Rectal smooth muscle tissue (tissue), 1 donor: ENCODE results near the gene BRD1.
"Not testable (repeated sequence)": the region's sequence is repeated elsewhere in the genome, so short reads cannot be mapped to it uniquely, and the experiment has no call there.

ENCODE experiments used
- H3K27ac ChIP-seq: one replicate; pipeline ENCODE4 v1.7.0; 2013; ENCODE audit warnings: low read depth, low read length, inconsistent platforms
- H3K27me3 ChIP-seq: one replicate; pipeline ENCODE4 v1.7.0; 2013; ENCODE audit warnings: low read length; ENCODE audit not compliant: control insufficient read depth, insufficient read depth
- H3K36me3 ChIP-seq: one replicate; pipeline ENCODE4 v1.7.0; 2013; ENCODE audit warnings: low read length; ENCODE audit not compliant: control insufficient read depth, insufficient read depth
- H3K4me1 ChIP-seq: one replicate; pipeline ENCODE4 v1.7.0; 2013; ENCODE audit warnings: low read length; ENCODE audit not compliant: control insufficient read depth, insufficient read depth
- H3K4me3 ChIP-seq: one replicate; pipeline ENCODE4 v1.7.0; 2013; ENCODE audit warnings: low read length
- H3K9ac ChIP-seq: one replicate; pipeline ENCODE4 v1.7.0; 2013; ENCODE audit warnings: low read length

Gene BRD1

DNA sequence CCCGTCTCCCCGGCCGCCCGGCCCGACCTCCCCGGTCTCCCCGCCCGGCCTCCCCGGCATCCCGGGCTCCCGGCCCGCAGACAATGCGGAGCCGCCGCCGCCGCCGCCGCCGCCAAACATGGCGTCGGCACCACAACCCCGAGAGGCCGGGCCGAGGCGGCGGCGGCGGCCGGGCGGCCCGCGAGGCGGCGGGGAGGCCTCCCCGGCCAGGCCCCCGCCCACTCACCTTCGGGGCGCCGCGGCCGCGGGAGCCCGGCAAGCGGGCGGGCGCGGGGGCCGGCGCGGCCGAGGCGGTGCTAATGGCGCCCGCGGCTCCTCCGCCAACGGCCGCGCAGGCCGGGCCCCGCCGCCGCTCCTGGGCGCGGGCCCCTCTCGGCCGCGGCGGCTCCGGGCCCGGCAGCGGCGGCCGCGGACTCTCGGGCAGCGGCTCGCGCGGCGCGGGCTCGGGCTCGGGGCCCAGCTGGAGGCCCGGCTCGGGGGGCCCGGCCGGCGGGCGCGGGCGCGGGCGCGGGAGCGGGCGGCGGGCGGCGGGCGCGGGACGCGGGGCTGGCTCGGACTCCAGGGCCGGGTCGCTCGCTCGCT is 311 bp downstream of the BRD1 start:
- H3K9ac ChIP-seq = no peak overlapping the region
- peak overlapping the region; percentile 89 for H3K27ac ChIP-seq
- peak overlapping the region; percentile 83 for H3K4me3 ChIP-seq
- H3K27me3 ChIP-seq = no peaks in the 10 kb centered on the region
- peaks cover 17% of the 10 kb centered on the region for H3K4me1 ChIP-seq
- peaks cover 15% of the 10 kb centered on the region for H3K36me3 ChIP-seq

DNA sequence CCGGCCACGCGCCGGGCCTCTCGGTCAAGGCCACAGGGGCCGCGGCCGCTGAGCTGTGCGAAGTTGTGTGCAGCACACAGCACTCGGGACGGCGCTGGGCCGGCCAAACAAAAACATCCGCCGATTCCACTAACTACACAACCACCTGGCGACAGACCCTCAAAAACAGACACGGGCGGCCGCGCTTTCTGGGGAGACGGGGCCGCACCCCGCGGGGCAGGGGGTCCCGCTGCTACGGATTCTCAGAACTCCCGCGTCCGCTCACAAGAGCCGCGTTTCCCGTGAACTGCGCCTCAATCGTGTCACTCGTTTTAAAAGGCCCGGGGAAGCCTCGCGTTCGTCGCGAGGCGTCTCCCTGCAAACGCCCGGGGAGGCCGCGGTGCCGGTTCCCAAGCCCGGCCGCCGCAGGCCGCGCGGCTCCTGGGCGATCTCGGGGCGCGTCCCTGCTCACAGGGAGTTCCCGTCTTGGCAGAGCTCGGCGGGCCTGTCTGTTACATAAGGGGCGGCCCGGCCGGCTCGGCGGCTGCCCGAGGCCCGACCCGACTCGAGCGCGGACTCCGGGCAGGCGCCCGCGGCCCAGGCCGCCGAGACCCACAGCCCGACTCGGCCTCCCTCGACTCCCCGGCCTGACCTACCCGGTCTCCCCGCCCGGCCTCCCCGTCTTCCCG is 936 bp downstream of the BRD1 start:
- Histone ChIP-seq H3K27me3 (no peaks in the 10 kb centered on the region), H3K4me1 (peaks cover 17% of the 10 kb centered on the region), H3K27ac (peak overlapping the region; percentile 89), H3K9ac (peak overlapping the region; percentile 53), H3K36me3 (peaks cover 15% of the 10 kb centered on the region), H3K4me3 (peak overlapping the region; percentile 83)

DNA sequence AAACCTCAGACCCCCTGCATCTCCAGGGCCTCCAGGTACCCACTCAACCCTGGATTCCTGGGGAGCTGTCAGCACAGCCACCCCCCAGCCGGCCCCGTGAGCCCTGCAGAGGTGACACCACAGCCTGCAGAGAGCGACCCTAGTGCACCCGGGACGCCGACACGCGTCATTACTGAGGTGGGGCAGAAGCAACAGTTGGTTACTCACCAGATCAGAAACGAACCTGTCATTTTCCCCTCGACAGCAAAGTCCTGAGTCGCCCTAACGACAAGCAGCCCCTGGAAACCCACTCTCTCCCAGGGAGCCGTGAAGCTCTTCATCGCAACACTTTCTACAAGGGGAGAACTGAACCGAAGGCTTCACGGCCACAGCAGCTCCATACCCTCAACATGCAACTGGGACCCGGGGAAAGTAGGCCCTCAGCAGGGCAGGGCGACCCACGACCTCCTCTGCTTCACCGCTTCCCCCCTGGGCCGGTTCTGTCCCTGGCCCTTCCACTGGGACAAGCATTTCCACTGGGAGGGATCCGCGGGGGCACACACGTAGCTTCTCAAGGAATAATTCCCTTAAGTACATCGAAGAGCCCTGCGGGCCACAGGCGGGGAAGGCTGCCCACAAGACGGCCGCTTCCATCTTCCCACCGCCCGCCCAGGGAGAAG is 1.6 kb downstream of the BRD1 start:
- H3K4me1 ChIP-seq = peaks cover 17% of the 10 kb centered on the region

GRCh38 chr22:49825436-49825835 is 2.2 kb downstream of the BRD1 start:
- Histone ChIP-seq H3K4me1 (peaks cover 19% of the 10 kb centered on the region), H3K27me3 (no peaks in the 10 kb centered on the region), H3K27ac (no peak overlapping the region), H3K4me3 (peak overlapping the region; percentile 83), H3K36me3 (peaks cover 18% of the 10 kb centered on the region), H3K9ac (no peak overlapping the region)

More for the DNA sequence above, 1.6 kb downstream of the BRD1 start:
- Histone ChIP-seq H3K4me3 (peak overlapping the region; percentile 83), H3K9ac (peak overlapping the region; percentile 53), H3K27me3 (no peaks in the 10 kb centered on the region), H3K27ac (peak overlapping the region; percentile 89), H3K36me3 (peaks cover 15% of the 10 kb centered on the region)

DNA sequence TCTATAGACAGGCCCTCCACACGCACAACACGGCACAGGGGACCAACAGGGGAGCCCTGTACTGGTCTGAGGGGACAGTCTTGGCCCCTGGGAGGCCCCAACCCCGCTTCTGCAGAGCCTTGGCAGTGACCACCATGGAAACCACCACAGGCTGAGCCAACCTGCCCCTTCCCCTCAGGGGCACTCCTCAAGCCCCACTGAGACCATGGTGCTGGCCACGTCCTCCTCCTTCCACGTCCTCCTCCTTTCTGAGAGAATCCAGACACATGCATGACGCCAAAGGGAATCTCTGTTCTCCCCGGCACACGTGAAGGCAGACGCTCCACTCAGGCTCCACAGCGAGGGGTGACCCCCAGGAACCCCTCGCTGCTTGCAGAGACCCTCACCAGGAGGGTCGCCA is 2.7 kb downstream of the BRD1 start:
- H3K4me1 ChIP-seq = peaks cover 19% of the 10 kb centered on the region
- peaks cover 18% of the 10 kb centered on the region for H3K36me3 ChIP-seq
- H3K9ac ChIP-seq = no peak overlapping the region
- H3K27me3 ChIP-seq = no peaks in the 10 kb centered on the region
- peak overlapping the region; percentile 83 for H3K4me3 ChIP-seq
- H3K27ac ChIP-seq = no peak overlapping the region

DNA sequence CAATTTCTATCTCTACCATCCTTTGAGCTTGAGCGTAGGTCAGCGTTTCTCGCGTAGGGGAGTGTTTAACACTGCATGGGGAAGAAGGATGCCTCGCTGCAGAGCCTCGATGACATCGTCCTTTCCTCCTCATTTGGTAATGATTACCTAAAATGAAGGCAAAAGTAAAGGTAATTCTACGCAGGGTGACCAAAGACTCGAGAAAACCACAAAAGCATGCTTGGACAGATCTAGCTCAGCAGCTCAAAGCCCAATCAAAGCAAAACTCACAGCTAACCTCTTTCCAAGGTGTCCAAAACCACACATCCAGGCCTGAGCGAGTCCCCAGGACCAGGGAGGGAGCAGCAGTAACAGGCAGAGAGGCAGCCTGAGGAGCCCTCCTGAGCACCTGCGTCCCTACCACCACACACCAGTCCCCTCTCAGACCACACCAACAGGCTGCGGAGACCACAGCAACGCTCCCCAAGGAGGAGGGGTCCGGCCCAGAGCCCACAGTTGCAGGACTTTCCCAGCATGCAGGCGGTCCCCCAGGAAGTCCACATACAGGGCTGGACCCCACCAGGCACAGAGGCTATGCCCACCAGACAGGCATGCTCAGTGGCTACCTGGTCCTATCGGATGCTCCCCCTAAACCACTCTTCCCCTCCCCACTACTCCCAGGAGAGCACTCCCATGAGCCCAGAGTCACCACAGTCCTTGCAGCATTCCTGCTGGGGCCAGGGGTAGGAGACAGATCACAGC is 3.3 kb downstream of the BRD1 start:
- peaks cover 19% of the 10 kb centered on the region for H3K4me1 ChIP-seq
- H3K27ac ChIP-seq = no peak overlapping the region
- H3K9ac ChIP-seq = no peak overlapping the region
- no peaks in the 10 kb centered on the region for H3K27me3 ChIP-seq
- H3K4me3 ChIP-seq = peak overlapping the region; percentile 83
- H3K36me3 ChIP-seq = peaks cover 18% of the 10 kb centered on the region

DNA sequence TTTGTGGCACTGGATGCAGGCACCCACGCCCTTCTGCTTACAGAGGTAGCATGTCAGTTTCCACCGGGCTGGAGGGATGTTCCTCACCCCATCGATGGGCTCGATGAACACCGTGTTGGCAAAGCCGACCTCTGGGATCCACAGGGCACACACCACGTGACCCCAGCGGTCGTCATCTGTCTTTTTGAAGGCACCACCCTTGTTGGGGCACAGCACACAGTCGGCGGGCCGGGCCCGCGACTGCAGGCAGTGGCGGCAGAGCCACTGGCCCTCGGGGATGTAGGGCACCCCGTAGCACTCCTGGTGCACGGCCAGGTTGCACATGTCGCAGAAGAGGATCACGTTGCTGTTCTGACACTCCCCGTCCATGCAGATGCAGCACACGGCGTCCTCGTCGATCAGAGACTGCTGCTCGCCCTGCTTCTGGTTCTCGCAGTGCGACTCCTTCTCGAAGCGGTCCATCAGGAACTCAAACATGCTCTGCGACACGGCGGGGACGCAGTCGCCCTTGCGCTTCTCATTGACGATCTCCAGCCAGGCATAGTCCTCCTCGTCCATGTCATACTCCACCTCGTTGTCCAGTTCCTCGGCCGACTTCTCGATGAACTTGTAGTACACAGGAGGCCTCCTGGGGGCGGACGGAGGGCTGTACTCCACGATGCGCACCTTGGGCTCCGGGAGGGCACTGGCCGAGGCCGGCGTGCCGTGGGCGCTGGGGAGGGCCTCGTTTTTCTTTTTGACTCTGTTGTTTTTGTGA is 4.2 kb downstream of the BRD1 start:
- Histone ChIP-seq H3K4me1 (peaks cover 19% of the 10 kb centered on the region), H3K27me3 (no peaks in the 10 kb centered on the region), H3K36me3 (peaks cover 18% of the 10 kb centered on the region)

GRCh38 chr22:49821741-49822140 is 5.9 kb downstream of the BRD1 start:
- H3K9ac ChIP-seq, H3K27ac ChIP-seq, H3K4me3 ChIP-seq, H3K27me3 ChIP-seq: not testable (repeated sequence)
- peaks cover 25% of the 10 kb centered on the region for H3K36me3 ChIP-seq
- peaks cover 31% of the 10 kb centered on the region for H3K4me1 ChIP-seq

More for the DNA sequence above, 4.2 kb downstream of the BRD1 start:
- Histone ChIP-seq H3K9ac (no peak overlapping the region), H3K4me3 (no peak overlapping the region), H3K27ac (no peak overlapping the region)

DNA sequence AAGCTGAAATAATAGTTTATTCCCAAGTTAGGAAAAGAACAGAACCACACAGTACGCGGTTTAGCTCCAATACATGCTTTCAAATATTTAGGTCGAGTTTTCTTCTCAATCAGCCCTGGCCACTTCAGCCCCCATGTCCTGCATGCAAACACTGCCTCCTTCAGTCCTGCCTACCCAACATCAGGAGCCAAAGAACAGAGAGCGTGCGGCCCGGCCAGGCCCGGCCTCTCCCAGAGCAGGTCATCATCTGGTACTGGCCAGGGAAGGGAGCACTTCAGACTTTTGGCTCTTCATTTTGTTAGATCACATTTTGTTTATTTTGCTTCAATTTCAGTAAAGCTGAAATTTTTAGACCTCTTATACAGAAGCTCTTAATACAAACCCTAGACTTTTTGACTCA is 6.7 kb downstream of the BRD1 start:
- H3K4me1 ChIP-seq = peaks cover 29% of the 10 kb centered on the region
- H3K4me3 ChIP-seq = no peak overlapping the region
- no peaks in the 10 kb centered on the region for H3K27me3 ChIP-seq
- no peak overlapping the region for H3K9ac ChIP-seq
- peaks cover 25% of the 10 kb centered on the region for H3K36me3 ChIP-seq
- no peak overlapping the region for H3K27ac ChIP-seq

- Histone ChIP-seq H3K4me1 (peaks cover 18% of the 10 kb centered on the region), H3K9ac (no peak overlapping the region), H3K27ac (no peak overlapping the region), H3K27me3 (no peaks in the 10 kb centered on the region), H3K36me3 (peaks cover 17% of the 10 kb centered on the region), H3K4me3 (no peak overlapping the region)
Observed at GRCh38 chr22:49817359-49817758, 10.3 kb downstream of the BRD1 start.

GRCh38 chr22:49815641-49816091 is 12.0 kb downstream of the BRD1 start:
- H3K36me3 ChIP-seq = peaks cover 16% of the 10 kb centered on the region
- no peak overlapping the region for H3K4me3 ChIP-seq
- H3K27me3 ChIP-seq = no peaks in the 10 kb centered on the region
- H3K9ac ChIP-seq = no peak overlapping the region
- H3K4me1 ChIP-seq = peaks cover 17% of the 10 kb centered on the region
- H3K27ac ChIP-seq = no peak overlapping the region

DNA sequence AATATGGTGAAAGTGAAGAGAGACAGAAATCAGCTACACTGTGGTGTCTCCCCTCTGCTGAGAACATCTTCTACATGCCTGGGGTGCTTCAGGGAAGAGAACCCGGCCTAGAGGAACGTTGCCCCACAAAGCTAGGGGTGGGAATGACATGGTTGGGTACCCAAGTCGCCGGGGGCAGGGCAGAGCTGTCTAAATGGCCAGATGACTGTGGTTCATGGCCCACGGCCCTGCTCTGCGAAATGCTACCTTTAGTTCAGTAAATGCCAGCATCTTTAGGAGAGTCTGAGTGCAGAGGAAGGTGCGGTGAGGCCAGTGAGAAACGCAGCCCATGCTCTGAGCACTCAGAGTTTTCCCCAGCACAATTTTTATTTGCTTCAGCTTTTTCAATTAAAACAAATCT is 12.8 kb downstream of the BRD1 start:
- no peak overlapping the region for H3K4me3 ChIP-seq
- H3K27me3 ChIP-seq = no peaks in the 10 kb centered on the region
- peaks cover 15% of the 10 kb centered on the region for H3K4me1 ChIP-seq
- peaks cover 13% of the 10 kb centered on the region for H3K36me3 ChIP-seq
- H3K9ac ChIP-seq = no peak overlapping the region
- no peak overlapping the region for H3K27ac ChIP-seq
